KMS-11 (cell line): ENCODE measurements around the gene RABEP2.
A peak's percentile ranks its signal among the peaks of the same experiment; 100 is the strongest.

Experiments
- H2AFZ ChIP-seq: fragments of 200-600 bp; sonication (generic); 2 replicates; pipeline ENCODE4 v1.6.1; 2016; ENCODE audit warnings: antibody characterized with exemption, mixed run types, low read depth
- H3K27ac ChIP-seq: fragments of 200-600 bp; sonication (generic); 2 replicates; pipeline ENCODE4 v1.6.1; 2016; ENCODE audit warnings: mild to moderate bottlenecking, mixed run types
- H3K27me3 ChIP-seq: fragments of 200-600 bp; sonication (generic); 2 replicates; pipeline ENCODE4 v1.6.1; 2017; ENCODE audit warnings: mild to moderate bottlenecking, low read depth, mixed run types, moderate library complexity; ENCODE audit not compliant: insufficient read depth
- H3K36me3 ChIP-seq: fragments of 200-600 bp; sonication (generic); 2 replicates; pipeline ENCODE4 v1.6.1; 2017; ENCODE audit warnings: mild to moderate bottlenecking, mixed run types; ENCODE audit not compliant: insufficient read depth
- H3K4me1 ChIP-seq: fragments of 200-600 bp; sonication (generic); 2 replicates; pipeline ENCODE4 v1.6.1; 2016; ENCODE audit warnings: mild to moderate bottlenecking, low read depth, mixed run types; ENCODE audit not compliant: poor library complexity, severe bottlenecking
- H3K4me2 ChIP-seq: fragments of 200-600 bp; sonication (generic); 2 replicates; pipeline ENCODE4 v1.7.0; 2016; ENCODE audit warnings: mild to moderate bottlenecking, mixed run types
- H3K4me3 ChIP-seq: fragments of 200-600 bp; sonication (generic); IDR thresholded peaks from 2 replicates; pipeline ENCODE4 v1.6.1; 2017; ENCODE audit warnings: low read depth, low read length, mixed read lengths; ENCODE audit not compliant: insufficient read depth
- H3K79me2 ChIP-seq: fragments of 200-600 bp; sonication (generic); 2 replicates; pipeline ENCODE4 v1.6.1; 2016; ENCODE audit warnings: low read depth, mixed run types; ENCODE audit not compliant: insufficient read depth
- H3K9ac ChIP-seq: fragments of 200-600 bp; sonication (generic); 2 replicates; pipeline ENCODE4 v1.6.1; 2016; ENCODE audit warnings: mild to moderate bottlenecking, mixed run types
- H4K20me1 ChIP-seq: fragments of 200-600 bp; sonication (generic); 2 replicates; pipeline ENCODE4 v1.6.1; 2016; ENCODE audit warnings: mild to moderate bottlenecking, mixed run types; ENCODE audit not compliant: insufficient read depth
- CTCF ChIP-seq: fragments of 200-600 bp; sonication (generic); conservative IDR thresholded peaks from 2 replicates; pipeline ENCODE4 v1.6.1; 2017; ENCODE audit warnings: low read depth, mild to moderate bottlenecking, antibody characterized with exemption, low read length, moderate library complexity, mixed read lengths

RABEP2 gene

GRCh38 chr16:28938721-28939120, 13.7 kb upstream of the RABEP2 start:
- Histone ChIP-seq H3K4me1 (peaks cover 12% of the 10 kb centered on the region), H3K4me3 (no peak overlapping the region), H3K36me3 (no peaks in the 10 kb centered on the region), H3K4me2 (no peak overlapping the region), H3K27me3 (no peaks in the 10 kb centered on the region), H3K9ac (no peak overlapping the region), H3K79me2 (no peaks in the 10 kb centered on the region), H3K27ac (no peak overlapping the region), H4K20me1 (no peaks in the 10 kb centered on the region), H2AFZ (no peak overlapping the region)
- no peak for TF ChIP-seq CTCF

- Histone ChIP-seq H3K27ac (no peak overlapping the region), H3K36me3 (no peaks in the 10 kb centered on the region), H4K20me1 (no peaks in the 10 kb centered on the region), H2AFZ (peak overlapping the region; percentile 72; the same call in 1 of the 2 replicates), H3K9ac (no peak overlapping the region), H3K27me3 (no peaks in the 10 kb centered on the region), H3K4me2 (peak overlapping the region; percentile 53; the same call in 1 of the 2 replicates), H3K4me3 (no peak overlapping the region), H3K4me1 (peaks cover 12% of the 10 kb centered on the region), H3K79me2 (no peaks in the 10 kb centered on the region)
- TF ChIP-seq CTCF, result no peak
These were observed 12.3 kb upstream of the RABEP2 start for GRCh38 chr16:28937222-28937876.

- H3K4me2 ChIP-seq, result peak overlapping the region; percentile 53; the same call in 1 of the 2 replicates
- H4K20me1 ChIP-seq, result no peaks in the 10 kb centered on the region
- peaks cover 12% of the 10 kb centered on the region for H3K4me1 ChIP-seq
- no peaks in the 10 kb centered on the region for H3K36me3 ChIP-seq
- peak overlapping the region; percentile 72 for H2AFZ ChIP-seq
- no peak overlapping the region for H3K9ac ChIP-seq
- TF ChIP-seq CTCF, result no peak
- no peaks in the 10 kb centered on the region for H3K79me2 ChIP-seq
- H3K27me3 ChIP-seq, result no peaks in the 10 kb centered on the region
- H3K4me3 ChIP-seq, result no peak overlapping the region
- H3K27ac ChIP-seq, result no peak overlapping the region
These were observed 11.7 kb upstream of the RABEP2 start for GRCh38 chr16:28936784-28937155.

- H3K27ac ChIP-seq, result no peak overlapping the region
- peak overlapping the region; percentile 53 for H3K4me2 ChIP-seq
- no peaks in the 10 kb centered on the region for H3K36me3 ChIP-seq
These were observed 11.1 kb upstream of the RABEP2 start for GRCh38 chr16:28935924-28936783.

More at GRCh38 chr16:28935924-28936783, 11.1 kb upstream of the RABEP2 start:
- Histone ChIP-seq H3K27me3 (no peaks in the 10 kb centered on the region), H3K4me3 (no peak overlapping the region), H3K9ac (peak overlapping the region; percentile 28; the same call in 1 of the 2 replicates), H2AFZ (peak overlapping the region; percentile 72), H4K20me1 (no peaks in the 10 kb centered on the region), H3K79me2 (no peaks in the 10 kb centered on the region), H3K4me1 (peaks cover 12% of the 10 kb centered on the region)
- no peak for TF ChIP-seq CTCF
